Measurements from ENCODE around the gene OR6C65.
A peak's percentile ranks its signal among the peaks of the same experiment; 100 is the strongest.

The OR6C65 gene

GRCh38 chr12:55445357-55445756 lies 45.0 kb downstream of the OR6C65 start:
- H3K36me3 ChIP-seq (replicated peaks; ENCODE audit: low read depth, low read length): no peaks in the 10 kb centered on the region
- H3K4me2 ChIP-seq (ENCODE audit: low read length): no peak overlapping the region
- TF ChIP-seq EZH2phosphoT487 (IDR thresholded peaks at IDR 0.05; ENCODE audit: low read depth) (no peak), CTCF (IDR thresholded peaks at IDR 0.05; ENCODE audit: low read depth, low read length) (no peak)
- H3K4me1 ChIP-seq (ENCODE audit: low read length): no peaks in the 10 kb centered on the region
- H3K9me3 ChIP-seq (ENCODE audit: insufficient read depth, low read length): no peaks in the 10 kb centered on the region
- H3K9ac ChIP-seq (ENCODE audit: low read length): no peak overlapping the region
- peaks cover under 1% of the 10 kb centered on the region; the same call in 1 of the 2 replicates for H3K27me3 ChIP-seq (ENCODE audit: low read depth, low read length)
- no peak overlapping the region for H3K27ac ChIP-seq (ENCODE audit: low read length)
- H3K4me3 ChIP-seq (ENCODE audit: low read length): no peak overlapping the region
- H4K20me1 ChIP-seq (ENCODE audit: insufficient read depth, low read length): no peaks in the 10 kb centered on the region
- H2AFZ ChIP-seq (ENCODE audit: low read depth, low read length): no peak overlapping the region
- no peaks in the 10 kb centered on the region for H3K79me2 ChIP-seq (ENCODE audit: low read length)

GRCh38 chr12:55446326-55446725 lies 46.0 kb downstream of the OR6C65 start:
- Histone ChIP-seq H3K36me3 (replicated peaks; ENCODE audit: low read depth, low read length) (no peaks in the 10 kb centered on the region), H3K4me1 (ENCODE audit: low read length) (no peaks in the 10 kb centered on the region), H3K9ac (ENCODE audit: low read length) (no peak overlapping the region), H3K9me3 (ENCODE audit: insufficient read depth, low read length) (no peaks in the 10 kb centered on the region), H4K20me1 (ENCODE audit: insufficient read depth, low read length) (no peaks in the 10 kb centered on the region), H3K27ac (ENCODE audit: low read length) (no peak overlapping the region), H3K4me3 (ENCODE audit: low read length) (no peak overlapping the region), H2AFZ (ENCODE audit: low read depth, low read length) (no peak overlapping the region), H3K27me3 (ENCODE audit: low read depth, low read length) (peaks cover 5% of the 10 kb centered on the region; the same call in 1 of the 2 replicates), H3K4me2 (ENCODE audit: low read length) (no peak overlapping the region), H3K79me2 (ENCODE audit: low read length) (no peaks in the 10 kb centered on the region)
- peak; percentile 27 for TF ChIP-seq CTCF (IDR thresholded peaks at IDR 0.05; ENCODE audit: low read depth, low read length)
- TF ChIP-seq EZH2phosphoT487 (IDR thresholded peaks at IDR 0.05; ENCODE audit: low read depth): no peak

GRCh38 chr12:55448825-55449224 lies 48.5 kb downstream of the OR6C65 start:
- no peak overlapping the region for H3K4me3 ChIP-seq (ENCODE audit: low read length)
- H3K9me3 ChIP-seq (ENCODE audit: insufficient read depth, low read length): no peaks in the 10 kb centered on the region
- H2AFZ ChIP-seq (ENCODE audit: low read depth, low read length): no peak overlapping the region
- no peak overlapping the region for H3K27ac ChIP-seq (ENCODE audit: low read length)
- H3K36me3 ChIP-seq (replicated peaks; ENCODE audit: low read depth, low read length): no peaks in the 10 kb centered on the region
- H3K9ac ChIP-seq (ENCODE audit: low read length): no peak overlapping the region
- H3K79me2 ChIP-seq (ENCODE audit: low read length): no peaks in the 10 kb centered on the region
- peaks cover 12% of the 10 kb centered on the region; the same call in 1 of the 2 replicates for H3K27me3 ChIP-seq (ENCODE audit: low read depth, low read length)
- H3K4me1 ChIP-seq (ENCODE audit: low read length): no peaks in the 10 kb centered on the region
- no peaks in the 10 kb centered on the region for H4K20me1 ChIP-seq (ENCODE audit: insufficient read depth, low read length)
- no peak overlapping the region for H3K4me2 ChIP-seq (ENCODE audit: low read length)
- TF ChIP-seq CTCF (IDR thresholded peaks at IDR 0.05; ENCODE audit: low read depth, low read length): no peak
- no peak for TF ChIP-seq EZH2phosphoT487 (IDR thresholded peaks at IDR 0.05; ENCODE audit: low read depth)

Data from OCI-LY3 (cell line).